Erythroblast (primary cell): Measurements from ENCODE around the gene FGD5.

Experiments used
- DNase-seq, 2 experiments: peaks; one replicate each; lab custom pipeline; 2025; lab: John Stamatoyannopoulos, UW
- GATA1 ChIP-seq: IDR thresholded peaks from 2 replicates; pipeline ENCODE4 v1.6.1; 2011; ENCODE audit warnings: low read depth, mild to moderate bottlenecking, control low read depth, low read length, moderate library complexity
- POLR2A ChIP-seq: IDR thresholded peaks from 2 replicates; pipeline ENCODE4 v1.6.1; 2011; ENCODE audit warnings: mild to moderate bottlenecking, low read length

Gene FGD5

DNA sequence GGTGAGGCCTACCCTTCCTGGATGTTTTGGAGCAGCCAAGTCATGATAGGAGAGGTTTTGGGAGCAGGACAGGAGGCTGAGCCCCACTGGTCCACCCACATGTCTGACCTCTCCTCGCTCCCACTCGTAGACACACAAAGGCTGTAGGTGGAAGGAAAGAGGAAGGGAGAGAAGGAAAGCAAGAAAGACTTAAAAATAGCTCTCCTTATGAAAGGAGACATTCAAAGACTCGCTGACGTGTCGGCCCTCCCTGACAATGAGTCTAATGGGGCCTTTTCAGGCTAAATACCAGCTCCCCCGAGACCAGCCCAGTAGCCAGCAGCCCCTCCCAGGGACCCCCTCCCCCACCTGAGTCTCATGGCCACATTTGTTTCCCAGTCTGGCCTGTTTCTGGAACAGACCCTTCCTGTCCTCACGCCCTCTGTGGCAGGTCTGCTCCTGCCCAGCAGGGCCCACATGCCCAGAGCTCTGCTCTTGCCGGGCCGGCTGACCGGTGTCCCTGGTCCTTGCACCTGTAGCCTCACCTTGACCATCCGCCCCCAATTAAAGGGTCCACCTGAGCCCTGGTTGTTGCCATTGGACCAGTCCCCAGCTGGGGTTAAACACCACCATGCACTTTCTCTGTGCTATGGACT is 49.3 kb downstream of the FGD5 start:
- no peak for DNase-seq
- TF ChIP-seq GATA1, result no peak
- TF ChIP-seq POLR2A, result no peak

DNA sequence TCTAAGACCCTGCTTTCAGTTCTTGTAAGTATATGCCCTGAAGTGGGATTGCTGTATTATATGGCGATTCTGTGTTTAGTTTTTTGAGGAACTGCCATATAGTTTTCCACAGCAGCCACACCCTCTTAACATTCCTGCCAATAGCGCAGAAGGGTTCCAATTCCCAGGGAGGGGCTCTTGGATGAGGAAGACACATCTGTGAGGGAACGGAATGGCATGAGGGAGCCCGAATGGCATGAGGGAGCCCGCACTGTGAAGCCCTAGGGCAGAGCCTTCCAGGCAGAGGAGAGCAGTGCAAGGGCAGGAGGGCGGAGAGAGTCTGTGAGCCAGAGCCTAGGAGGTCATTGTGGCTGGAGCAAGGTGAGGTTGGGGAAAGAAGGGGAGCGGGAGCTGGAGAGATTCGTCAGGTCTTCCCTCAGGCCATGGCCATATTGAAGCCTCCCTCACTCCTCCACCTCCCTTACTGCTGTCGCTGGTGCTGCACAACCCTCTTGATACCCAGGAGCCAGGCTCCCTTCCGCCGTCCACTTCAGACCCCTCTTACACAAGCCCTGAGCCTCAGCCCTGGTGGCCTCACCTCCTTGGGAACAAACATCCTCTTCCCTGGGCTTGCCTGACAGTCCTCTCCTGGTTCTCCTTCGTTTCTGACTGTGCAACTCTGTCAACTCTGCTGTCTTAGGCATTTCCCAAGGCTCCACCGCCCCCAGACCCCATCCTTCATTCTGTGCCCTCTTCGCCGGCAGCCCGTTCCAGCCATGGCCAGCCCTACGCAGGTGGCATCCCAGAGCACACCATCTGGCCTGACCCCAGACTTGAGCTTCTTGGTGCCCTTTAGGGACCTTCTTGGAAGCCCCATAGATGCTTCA is 51.4 kb downstream of the FGD5 start:
- no peak for TF ChIP-seq GATA1

DNA sequence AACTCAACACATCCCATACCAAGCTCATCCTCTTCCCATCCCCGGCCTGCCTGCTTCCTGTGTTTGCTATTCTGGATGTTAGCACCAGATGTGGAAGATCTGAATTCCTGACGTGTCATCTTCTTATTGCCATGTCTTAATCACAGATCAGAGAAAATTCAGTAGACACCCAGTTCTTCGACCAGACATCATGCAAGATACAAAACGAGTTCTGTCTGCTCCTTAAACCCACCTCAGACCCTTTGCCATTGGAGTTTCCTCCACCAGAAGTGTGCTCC is 52.0 kb downstream of the FGD5 start:
- no peak for DNase-seq
- no peak for TF ChIP-seq GATA1

More for the DNA sequence above, 51.4 kb downstream of the FGD5 start:
- no peak for DNase-seq

DNA sequence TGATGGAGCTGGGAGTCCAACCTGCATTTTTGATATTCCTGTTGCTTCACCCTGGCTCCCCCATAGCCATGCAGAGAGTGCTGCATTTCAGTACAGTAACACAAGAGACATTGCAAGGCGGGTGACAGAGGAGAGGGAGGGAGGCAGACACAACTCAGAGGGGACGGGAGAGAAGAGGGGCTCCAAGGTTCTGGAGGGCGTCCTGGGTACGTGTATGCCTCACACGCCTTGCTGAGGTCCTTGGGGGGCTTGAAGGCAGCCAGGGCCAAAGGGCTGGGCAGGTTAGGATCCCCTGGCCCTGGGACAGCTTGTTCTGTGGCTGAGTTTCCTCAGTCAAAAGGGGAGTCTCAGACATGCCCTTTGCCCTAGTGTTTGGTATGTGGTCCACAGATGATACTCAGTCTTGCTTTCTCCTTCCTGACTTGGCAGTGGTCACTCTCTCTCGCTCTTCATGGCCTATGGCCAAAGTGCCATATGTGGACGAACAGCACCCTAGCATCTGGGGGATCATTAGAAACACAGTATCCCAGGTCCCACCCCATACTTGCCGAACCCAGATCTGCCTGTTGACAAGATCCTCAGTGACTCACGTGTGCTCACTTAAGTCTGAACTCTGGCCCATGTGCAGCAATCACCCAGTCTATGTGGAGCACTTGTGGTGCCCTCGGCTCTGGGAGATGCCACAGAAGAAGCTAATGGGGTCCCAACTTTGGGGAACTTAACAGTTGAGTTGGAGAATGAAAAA is 52.9 kb downstream of the FGD5 start:
- DNase-seq, result no peak
- TF ChIP-seq GATA1 (no peak), POLR2A (no peak)

DNA sequence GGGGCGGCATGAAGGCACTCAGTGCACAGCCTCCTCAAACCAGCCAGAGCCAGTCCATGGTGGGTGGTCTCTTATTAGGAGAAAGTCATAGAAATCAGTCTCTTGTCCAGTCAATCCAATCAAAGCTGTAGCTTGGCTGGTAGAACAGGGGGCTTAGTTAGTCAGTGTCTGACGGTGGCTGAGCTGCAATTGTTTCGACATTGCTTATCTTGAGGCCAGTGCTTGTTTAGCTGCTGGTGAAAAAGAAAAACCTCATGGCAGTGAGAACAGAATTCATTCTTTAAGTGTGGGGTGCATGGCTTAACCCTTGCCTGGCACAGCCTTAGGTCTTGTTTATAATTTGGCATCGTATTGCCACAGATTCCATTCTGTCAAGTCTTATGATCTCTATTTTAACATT is 53.9 kb downstream of the FGD5 start:
- DNase-seq, result no peak
- TF ChIP-seq POLR2A (no peak), GATA1 (no peak)

DNA sequence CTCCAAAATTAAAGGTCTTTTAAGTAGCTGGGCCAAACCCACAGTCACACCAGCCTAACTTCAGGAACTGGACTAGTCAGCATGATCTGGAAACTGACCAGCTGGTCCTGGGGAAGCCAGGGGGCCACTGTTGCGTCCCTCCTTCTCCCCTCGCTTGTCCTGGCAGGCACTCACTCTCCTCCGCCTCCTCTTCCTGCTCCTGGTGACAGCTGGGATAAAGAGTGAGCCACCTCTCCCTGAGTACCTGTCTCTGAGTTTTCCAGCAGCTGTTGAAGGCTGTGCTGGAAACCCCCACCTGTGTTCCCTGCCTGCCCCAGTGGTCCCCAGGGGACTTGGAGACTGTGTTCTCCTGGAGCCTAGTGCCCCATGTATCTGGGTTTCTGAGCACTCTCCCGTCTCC is 56.0 kb downstream of the FGD5 start:
- TF ChIP-seq POLR2A (no peak), GATA1 (no peak)
- DNase-seq, result no peak

DNA sequence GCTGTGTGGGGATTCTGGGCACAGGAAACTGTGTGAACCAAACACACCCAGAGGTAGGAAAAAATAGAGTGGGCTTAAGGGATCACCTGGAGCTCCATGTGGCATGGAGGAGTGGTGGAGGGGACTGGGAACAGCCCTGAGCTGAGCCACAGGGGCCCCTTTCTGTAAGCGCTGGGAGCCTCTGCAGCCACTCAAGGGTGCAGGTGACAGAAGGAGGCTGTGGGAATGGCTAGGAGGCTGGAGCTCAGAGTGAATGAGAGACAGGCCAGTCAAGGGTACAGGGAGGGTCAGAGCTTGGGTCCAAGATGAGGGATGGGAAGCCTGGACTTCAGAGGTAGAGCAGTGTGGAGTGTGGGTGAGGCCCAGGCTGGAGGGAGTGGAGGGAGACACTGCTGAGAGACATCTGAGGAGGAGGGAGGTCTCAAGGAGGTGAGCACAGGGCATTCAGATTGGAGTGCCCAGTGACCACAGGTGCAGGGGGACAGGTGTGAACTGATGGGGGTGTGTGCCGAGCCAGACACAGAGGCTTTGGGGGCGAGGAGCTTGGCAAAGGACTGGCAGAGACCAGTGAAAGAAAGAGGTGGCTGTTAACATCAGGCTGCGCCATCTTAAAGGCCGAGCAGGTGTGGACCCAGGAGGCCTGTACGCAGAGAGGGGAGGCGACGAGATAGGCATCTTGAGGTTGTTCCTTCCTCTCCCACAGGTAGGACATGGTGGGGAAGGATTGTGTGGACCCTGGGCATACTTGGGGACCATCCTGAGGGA is 56.8 kb downstream of the FGD5 start:
- no peak for DNase-seq
- no peak for TF ChIP-seq POLR2A
- TF ChIP-seq GATA1, result no peak

DNA sequence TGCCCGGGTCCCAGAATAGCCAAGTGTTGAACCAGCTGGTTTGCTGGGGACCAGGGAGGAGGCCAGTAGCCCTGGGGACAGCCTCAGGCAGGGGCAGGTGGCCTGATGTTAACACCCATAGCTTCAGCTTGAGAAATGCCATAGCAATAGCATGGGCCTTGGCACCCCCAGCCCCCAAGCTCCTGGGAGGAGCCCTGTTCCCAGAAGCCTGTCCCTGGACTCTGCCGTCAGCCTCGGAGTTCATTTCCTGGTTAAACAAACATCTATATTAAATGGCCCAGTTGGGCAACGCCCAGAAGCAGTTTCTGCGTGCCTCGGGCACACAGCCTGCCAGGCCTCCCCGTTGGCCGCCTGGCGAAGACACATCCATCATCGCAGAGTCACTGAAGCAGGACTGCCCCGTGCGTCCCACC is 58.2 kb downstream of the FGD5 start:
- TF ChIP-seq POLR2A, result no peak
- TF ChIP-seq GATA1, result no peak
- DNase-seq, result no peak

DNA sequence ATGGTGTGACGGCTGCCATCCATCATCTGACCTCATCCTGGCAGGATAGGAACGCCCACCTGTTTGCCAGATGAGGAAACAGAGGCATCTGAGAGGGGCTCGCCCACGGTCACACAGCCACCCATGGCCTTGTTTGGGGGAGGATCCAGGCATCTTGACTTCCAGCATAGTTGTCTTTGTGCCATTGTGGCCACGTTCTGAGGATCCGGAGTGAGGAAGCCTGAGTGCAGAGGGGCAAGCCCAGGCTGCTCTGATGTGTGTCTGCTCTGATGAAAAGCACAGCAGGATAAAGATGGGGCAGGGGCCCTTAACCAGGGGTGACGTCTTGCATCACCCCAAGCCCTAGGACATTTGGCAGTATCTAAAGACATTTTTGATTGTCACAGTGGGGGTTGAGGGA is 58.7 kb downstream of the FGD5 start:
- TF ChIP-seq GATA1, result no peak
- no peak for TF ChIP-seq POLR2A
- no peak for DNase-seq

DNA sequence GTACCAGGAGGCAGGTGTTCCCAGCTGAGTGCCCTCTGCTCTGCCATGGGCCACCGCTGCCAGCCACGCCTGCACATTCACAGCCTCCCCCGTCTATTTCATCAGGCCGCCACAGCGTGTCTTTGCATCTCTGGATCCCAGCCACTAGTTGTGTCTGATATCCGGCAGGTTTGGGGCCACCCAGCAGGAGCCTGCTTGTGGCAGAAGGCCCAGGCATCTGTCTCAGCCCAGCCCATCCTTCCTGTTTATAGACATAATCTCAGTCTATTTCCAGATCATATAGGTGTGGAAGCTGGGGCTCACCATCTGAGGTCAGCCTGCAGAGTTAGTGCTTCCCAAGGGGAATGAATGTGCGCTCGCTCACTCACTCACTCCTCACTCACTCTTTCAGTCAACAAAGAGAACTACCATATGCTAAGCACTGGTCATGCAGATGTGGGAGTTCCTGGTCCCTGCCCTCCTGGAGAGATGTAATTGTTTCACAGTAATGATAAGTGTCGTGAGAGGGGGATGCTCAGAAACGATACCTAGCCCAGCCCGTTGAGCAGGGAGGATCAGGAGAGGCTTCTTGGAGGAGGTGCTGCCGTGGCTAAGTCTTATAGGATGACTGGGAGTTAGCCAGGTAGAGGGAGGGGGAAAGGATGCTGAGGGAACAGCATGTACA is 60.6 kb downstream of the FGD5 start:
- TF ChIP-seq POLR2A (no peak), GATA1 (no peak)
- DNase-seq, result no peak

DNA sequence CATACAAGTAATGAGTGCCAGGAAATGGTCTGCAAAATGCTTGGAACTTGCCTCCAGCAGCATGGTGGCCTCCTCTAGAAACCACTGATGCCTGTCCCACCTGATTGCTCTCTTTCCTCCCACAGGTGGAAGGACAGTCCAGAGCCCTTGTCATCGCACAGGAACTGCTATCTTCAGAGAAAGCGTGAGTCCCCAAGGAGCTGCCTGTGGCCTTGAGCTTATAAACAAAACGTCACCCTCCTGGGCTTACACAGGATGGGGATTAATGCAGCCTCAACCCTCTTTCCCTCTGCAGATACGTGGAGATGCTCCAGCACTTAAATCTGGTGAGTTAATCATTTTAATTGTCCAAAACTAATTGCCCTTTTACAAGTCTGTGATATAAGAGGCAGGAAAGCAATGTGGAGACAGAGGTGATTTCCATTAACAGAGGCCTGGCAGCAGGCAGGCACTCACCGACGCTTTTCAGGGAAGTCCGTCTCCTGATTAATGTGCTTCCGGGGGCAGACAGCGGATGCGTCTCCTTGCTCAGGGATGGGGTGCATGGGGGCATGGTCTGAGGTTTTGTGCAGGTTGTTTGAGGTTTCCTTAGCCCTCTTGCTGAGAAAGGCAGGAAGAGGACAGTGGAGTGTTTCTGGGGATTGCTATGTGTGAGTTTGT is 61.8 kb downstream of the FGD5 start:
- no peak for DNase-seq
- no peak for TF ChIP-seq POLR2A
- TF ChIP-seq GATA1, result no peak

DNA sequence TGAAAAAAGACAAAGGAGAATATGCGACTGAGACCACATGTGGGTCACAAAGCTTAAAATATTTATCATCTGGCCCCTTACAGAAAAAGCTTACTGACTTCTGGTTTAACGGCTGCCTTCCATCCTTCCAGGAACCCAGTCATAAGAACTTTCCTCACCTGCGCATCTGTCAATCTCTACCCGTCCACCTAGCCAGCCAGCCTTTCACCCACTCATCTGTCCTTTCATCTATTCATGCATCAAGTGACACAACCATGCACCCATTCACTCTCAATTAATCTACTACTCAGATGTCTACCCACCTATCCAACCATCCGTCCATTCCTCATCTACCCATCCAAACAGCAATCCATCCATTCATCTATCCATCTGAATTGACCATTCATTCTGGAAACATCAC is 64.5 kb downstream of the FGD5 start:
- DNase-seq, result no peak
- TF ChIP-seq GATA1, result no peak
- no peak for TF ChIP-seq POLR2A

DNA sequence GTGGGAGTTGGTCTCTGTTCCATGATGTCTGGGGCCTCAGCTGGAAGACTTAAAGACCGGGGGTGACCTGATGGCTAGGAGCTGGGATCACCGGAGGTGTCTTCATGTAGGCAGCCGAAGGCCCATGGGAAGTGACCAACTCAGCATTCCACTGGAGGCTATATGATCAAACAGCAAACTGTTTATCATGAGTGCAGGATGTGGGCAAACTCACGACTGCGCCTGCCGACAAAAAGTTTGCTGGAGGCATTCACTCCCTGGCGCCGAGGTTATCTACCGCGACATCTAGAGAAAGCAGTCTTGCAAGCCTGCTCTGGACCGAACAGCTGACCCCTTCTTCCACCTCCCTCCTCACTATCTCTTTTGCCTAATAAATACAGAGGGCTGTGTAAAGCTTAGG is 65.9 kb downstream of the FGD5 start:
- TF ChIP-seq GATA1 (no peak), POLR2A (no peak)
- no peak for DNase-seq
